Stimulated activated CD4-positive, alpha-beta T cell treated with anti-CD3 and anti-CD28 coated beads, TNF-alpha, amount 100 ng/mL, for 48 hours (primary cell): ENCODE results near the gene TFF1.

Source experiments
- DNase-seq, 3 donors: peaks; one replicate each; pipeline ENCODE4 v3.0.0-alpha.2; 2020; ENCODE audit warnings: low read depth in 3 of 3

Gene TFF1

DNA sequence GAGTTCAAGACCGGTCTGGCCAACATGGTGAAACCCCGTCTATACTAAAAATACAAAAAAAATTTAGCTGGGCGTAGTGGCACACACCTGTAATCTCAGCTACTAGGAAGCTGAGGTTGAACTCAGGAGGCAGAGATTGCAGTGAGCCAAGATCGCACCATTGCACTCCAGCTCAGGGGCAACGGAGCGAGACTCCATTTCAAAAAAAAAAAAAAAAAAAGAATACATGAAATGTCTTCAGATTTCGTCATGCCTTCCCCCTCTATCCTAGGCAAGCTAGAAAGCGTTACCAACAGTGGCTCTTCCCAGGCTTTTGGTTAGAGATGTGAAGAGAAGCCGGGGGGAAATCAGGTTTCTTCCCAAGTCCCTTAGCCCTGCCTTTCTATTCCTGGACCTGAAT lies 3.6 kb downstream of the TFF1 start:
- no peak for DNase-seq

DNA sequence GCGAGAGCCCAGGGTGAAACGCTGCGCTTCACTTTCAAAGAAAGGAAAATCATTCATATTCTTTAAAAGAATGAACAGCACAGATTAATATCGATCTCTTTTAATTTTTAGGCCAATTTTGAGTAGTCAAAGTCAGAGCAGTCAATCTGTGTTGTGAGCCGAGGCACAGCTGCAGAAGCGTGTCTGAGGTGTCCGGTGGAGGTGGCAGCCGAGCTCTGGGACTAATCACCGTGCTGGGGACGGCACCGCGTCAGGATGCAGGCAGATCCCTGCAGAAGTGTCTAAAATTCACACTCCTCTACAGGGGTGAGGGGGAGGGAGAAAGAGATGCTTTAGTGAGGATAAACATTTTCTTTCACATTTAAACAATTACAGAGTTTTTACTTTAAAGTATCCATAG lies 4.1 kb downstream of the TFF1 start:
- no peak for DNase-seq

DNA sequence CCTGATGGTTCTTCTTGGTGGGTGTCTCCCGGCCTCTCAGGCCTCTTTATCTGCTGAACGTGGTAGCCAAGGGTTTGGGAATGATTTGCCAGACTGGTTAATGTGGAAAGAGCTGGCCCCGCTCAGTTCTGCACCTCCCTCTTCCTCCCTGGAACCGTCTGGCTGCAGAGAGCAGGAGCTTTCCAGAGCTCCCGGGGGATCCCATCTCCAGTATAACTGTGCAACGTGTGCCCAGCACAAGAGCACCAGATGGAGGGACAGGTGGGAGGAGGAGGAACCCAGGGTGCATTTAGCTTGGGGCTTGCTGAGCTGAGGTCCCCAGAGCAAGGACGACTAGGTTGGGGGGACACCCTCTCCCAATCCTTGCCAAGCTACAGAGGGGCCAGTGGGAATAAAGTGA lies 5.0 kb downstream of the TFF1 start:
- DNase-seq = no peak

DNA sequence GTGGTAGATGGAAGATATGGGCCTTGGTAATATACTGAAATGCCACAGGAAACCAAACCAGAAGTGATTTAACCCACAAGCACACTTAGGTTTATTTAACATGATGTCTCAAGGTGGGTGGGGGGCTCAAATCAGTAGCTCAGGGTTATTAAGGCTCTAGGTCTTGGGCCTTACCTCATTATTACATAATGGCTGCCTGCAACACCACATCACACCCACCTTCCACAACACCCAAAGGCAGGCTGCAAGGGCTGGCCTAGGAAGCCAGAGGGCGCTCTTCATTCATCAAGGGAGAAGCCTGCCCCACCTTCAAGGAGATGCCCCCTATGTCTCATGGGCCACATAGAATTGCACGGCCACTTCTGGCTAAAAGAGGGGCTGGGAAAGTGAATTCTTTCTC lies 6.0 kb downstream of the TFF1 start:
- DNase-seq = no peak

DNA sequence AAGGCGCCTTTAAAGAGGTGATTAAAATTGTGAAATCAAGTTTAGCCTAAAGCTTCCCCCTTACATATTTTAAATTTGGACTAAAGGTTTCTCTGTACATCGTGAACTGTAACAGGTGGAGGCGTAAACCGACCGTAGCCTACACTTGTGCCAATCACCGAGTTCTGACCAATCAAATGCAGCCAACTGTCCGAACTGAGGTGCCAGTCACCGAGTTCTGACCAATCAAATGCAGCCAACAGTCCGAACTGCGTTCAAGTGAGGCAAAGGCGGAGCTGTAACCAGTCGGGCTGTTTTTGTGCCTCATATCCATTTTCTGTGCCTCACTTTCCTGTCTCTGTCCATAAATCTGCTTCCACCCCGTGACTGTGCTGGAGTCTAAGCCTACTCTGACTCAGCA lies 7.4 kb downstream of the TFF1 start:
- no peak for DNase-seq

DNA sequence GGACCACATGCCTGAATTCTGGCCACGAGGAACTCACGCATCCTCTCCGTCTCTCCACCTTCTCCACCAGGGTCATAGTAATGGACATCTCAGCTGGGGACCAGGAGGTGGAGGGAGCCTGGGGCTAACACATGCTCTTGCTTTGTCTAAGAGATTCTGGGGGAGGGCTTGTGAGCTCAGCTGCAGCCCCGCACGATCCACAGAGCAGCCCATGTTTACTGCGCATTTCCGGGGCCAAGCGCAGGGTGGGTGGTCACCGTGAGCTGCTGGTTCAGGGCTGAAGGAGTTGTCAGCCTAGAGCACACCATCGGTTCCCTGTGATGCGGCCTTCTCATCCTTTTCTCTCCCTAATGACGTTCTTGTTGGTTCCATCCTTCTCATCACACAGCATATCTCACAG lies 8.1 kb downstream of the TFF1 start:
- no peak for DNase-seq

DNA sequence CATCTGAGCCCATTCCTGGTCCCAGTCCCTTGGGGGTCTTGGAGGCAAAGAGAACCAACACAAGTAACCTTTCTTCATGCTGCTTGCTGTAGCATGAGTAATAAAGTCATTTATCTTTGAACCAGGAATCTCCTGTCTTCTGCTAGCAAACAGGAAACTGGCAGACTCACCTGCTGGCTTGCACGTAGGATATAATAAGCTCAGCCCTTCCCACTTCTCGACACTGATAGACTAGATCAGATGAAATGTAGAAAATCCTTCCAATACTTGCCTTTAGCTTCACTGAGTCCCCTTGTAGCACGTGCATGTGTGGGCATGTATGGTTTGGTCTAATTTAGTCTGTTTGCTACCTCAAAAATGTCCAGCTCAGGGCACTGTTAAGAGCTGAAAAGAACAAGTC lies 9.0 kb downstream of the TFF1 start:
- no peak for DNase-seq

DNA sequence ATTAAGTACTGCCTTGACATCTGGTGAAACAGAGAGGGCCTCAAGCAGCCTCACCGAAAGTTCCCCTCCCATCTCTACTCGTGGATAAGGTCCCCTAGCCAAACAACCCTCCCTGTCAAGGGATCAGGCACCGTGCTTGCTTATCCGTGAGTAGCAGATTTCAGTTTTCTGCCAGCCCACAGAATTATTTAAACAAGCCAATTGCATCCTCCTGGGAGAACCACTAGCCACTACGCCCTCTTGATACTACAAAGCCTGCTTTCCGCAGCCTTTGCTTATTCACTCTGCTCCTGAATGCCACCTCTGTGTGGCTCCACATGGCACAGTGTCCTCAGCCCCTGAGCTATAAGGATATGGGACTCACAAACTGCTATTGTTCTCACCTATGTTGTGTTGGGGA lies 9.7 kb downstream of the TFF1 start:
- DNase-seq = no peak

DNA sequence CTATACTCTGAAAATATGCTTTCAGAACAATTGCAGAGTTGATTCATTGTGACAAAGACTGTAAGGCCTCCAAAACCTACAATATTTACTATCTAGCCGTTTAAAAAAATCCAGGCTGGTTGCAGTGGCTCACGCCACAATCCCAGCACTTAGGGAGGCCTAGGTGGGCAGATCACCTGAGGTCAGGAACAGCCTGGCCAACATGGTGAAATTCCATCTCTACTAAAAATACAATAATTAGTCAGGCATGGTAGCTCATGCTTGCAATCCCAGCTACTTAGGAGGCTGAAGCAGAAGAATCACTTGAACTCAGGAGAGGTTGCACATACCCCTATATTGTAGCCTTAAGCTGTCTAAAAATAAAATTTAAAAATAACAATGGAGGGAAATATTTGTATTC lies 10.3 kb downstream of the TFF1 start:
- DNase-seq = no peak

DNA sequence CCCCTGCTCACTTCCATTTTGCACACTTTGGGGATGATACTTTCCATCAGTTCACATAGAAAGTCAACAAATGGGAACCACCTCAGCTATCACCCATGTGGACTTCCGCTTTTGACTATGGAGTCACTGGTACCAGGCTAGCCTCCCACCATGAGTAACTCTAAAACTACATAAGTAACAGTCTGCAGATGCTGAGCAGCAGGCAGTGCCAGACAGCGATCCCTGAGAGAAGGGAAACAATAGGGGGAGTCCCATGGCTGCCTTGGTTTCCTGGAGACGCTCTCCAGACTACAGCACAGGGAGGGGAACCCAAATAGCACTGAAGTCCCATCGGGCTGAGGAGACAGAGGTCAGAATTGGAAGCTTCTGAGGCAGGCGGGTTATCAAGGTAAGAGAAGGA lies 12.7 kb downstream of the TFF1 start:
- no peak for DNase-seq

DNA sequence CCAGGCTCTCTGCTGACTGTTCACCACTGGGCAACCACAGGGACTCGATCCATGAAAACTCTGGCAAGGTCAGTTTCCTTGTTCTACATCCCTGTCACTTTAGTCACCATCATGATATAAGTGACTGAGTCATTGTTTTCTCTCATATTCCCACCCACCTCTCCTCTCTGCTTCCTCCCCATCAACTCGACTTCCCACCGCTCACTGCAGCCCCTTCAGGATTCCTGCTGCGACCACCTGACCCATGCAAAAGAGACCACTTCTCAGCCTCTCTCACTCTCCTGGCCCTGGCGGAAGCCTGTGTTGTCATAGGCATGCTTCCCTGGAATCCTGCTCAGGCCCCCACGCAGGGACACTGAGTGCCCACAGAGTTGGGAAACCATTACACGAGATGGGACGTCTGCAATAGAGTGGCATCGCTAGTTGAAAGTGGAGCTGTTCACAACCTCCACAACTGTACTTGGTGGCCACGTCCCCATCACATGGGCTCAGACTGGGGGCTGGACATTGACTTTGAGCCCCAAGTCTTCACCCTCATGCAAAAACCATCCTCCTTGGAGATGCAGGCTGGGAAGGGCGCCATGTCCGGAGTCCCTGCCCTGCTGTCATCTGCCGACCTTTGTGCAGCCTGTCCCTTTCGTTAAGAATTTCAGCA lies 13.8 kb downstream of the TFF1 start:
- no peak for DNase-seq

DNA sequence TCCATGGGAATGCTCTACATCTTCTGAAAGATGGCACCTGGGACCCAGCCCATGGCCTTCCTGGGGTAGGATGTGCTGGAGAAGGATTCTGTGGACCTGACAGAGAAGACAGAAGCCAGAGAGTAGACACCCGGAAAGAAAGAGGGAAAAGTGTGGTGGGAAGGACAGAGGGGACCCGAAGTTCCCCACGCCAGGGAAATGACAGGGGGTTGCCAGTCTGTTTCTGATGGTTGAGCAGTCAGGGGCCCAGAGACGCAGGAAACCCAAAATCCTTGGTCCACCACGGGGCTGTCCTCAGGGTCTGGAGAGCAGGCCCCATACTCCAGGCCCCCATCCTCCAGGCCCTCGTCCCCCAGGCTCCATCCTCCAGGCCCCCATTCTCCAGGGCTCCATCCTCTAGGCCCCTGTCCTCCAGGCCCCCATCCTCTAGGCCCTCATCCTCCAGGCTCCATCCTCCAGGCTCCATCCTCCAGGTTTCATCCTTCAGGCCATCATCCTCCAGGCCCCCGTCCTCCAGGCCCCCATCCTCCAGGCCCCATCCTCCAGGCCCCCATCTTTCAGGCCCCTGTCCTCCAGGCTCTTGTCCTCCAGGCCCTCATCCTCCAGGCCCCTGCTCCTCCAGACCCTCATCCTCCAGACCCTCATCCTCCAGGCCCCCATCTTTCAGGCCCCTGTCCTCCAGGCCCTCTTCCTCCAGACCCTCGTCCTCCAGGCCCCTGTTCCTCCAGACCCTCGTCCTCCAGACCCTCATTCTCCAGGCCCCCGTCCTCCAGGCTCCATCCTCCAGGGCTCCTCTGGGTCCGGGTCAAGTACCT lies 14.5 kb downstream of the TFF1 start:
- no peak for DNase-seq

DNA sequence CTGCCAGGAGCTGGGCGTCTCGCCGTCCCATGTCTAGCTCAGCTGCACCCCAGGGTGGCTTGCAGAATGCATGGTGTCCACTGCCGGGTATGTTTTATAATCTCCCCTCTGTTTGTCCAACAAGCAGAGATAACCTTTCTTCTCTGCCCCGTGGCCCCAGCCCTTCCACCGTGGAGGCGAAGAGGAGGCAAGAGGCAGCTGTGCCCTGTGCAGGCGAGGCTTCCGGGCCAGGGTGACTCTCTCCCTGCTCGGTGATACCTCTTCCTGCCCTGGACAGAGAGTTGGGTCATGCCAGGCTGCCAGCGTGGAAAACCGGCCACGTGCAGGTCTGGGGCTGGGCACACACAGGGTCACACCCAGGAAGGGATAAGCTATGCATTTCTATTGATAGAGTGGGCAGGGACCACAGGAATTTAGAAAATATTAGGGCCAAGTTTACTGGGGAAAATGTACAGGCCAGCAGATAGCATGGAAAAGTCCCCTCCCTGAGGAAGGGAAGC lies 15.4 kb downstream of the TFF1 start, which contains the start of gene TFF2:
Gene TFF2 (minus strand): TSS at position 68 of the 500 bp plus-strand sequence. CDS start 37 bp downstream, at position 31.
- no peak for DNase-seq

DNA sequence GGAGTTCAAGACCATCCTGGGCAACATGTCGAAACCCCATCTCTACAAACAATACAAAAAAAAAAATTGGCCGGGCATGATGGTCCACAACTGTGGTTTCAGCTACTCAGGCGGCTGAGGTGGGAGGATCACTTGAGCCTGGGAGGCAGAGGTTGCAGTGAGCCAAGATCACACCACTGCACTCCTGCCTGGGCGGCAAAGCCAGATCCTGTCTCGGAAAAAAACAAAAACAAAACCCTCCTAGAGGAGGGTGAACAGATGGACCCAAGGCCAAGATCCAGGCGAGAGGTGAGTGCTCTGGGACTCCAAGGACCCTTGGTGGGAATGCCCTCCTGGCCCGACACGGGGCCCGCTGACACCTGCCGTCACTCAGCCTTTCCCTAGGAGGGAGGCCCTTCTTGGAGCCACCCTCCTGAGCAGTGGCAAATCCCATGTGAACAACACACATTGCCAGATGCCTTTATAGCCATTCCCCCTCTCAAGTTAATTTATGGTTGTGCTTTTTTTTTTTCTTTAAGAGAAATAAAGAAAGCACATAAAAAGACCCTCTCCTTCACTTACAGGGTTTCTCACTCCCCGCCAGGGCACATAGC lies 15.9 kb downstream of the TFF1 start:
- DNase-seq = no peak

DNA sequence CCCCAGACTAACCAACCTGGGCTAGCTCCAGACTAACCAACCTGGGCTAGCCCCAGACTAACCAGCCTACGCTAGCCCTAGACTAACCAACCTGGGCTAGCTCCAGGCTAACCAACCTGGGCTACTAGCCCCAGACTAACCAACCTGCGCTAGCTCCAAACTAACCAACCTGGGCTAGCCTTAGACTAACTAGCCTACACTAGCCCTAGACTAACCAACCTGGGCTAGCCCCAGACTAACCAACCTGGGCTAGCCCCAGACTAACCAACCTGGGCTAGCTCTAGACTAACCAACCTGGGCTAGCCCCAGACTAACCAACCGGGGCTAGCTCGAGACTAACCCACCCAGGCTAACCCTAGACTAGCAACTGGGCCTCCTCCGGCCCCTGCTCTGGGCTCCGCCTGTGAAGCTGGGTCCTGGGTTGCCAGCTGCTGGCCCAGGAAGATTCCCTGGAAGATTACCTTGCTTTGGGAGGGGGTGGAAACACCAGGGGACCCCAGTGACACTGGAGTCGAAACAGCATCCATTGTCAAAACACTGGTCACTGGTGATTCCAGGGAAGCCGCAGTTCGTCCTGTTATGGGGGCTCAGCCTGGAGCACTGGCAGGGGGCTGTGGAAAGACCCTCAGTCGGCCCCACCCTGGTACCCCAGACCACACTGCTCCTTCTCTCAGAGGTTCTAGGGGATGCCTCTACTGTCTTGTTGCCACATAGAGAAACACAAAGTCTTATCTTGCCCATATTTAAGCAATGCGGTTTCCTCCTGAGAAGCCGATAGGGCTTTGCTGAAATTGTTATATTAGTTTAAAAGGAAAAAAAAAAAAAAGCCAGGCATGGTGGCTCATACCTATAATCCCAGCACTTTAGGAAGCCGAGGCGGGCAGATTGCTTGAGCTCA lies 16.7 kb downstream of the TFF1 start:
- DNase-seq = no peak

DNA sequence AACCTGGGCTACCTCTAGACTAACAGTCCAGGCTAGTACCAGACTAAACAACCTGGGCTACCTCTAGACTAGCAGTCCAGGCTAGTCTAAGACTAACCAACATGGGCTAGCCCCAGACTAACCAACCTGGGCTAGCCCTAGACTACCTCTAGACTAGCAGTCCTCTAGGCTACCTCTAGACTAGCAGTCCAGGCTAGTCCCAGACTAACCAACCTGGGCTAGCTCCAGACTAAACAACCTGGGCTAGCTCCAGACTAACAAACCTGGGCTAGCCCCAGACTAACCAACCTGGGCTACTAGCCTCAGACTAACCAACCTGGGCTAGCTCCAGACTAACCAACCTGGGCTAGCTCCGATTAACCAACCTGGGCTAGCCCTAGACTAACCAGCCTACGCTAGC lies 17.6 kb downstream of the TFF1 start:
- no peak for DNase-seq

DNA sequence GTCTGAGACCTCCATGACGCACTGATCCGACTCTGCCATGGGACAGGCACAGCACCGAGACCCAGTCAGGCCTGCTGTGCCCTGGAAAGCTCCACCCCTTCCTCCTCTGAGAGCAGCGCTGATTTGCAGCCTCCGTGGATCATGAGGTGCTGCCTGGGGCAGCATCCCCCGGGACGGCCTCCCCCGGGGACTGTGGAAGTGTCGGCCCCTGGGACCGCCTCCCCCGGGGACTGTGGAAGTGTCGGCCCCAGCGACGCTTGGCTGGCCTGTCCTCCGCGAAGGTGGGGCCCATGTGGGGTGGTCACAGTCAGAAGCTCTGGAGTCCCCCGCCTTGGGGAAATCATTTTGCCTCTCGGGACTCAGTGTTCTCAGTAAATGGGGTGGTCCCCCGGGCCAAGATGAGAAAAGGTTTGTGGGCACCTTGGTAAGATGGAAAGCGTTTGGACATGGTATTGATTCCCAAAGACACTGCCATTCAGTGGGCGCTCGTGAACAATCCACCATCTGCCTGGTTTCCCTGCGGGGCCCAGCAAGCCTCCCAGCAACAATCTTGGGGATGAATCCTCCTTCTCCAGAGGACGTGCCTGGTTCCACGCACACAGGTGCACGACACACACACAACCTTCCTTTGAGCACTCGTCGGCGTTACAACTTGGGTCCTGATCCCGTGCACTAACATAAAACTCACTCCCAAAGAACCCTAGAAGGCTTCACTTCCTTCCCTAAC lies 18.6 kb downstream of the TFF1 start:
- DNase-seq = no peak

DNA sequence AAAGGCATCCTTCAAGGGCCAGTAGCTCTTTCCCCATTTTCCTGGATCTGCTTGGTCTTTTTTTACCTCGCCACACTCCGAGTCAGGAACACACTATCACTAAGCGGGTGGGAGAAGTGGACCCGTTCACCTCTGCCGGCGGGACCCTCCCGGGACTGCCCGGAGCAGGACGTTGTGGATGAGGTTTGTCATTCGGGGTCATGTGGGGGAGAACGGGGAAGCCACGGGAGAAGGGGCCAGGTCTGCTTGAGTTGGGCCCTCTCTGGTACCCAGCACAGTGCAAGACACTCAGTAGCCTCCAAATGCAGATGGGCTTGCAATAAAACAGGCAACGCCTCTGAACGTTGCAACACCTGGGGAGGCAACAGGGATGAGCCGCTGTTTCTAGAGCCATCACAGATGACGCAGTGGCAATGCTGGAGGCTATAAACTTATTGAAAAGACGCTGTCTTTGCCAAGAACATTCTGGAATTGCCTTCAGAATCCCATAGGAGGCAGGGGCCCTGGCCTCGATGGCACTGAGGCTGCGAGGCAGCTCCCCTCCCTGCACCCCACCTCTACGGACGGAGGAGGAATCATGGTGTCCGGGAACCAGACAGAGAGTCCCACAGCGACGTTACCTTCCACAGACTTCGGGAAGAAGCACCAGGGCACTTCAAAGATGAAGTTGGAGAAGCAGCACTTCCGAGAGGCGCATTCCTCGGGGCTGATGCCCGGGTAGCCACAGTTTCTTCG lies 19.3 kb downstream of the TFF1 start:
- no peak for DNase-seq

DNA sequence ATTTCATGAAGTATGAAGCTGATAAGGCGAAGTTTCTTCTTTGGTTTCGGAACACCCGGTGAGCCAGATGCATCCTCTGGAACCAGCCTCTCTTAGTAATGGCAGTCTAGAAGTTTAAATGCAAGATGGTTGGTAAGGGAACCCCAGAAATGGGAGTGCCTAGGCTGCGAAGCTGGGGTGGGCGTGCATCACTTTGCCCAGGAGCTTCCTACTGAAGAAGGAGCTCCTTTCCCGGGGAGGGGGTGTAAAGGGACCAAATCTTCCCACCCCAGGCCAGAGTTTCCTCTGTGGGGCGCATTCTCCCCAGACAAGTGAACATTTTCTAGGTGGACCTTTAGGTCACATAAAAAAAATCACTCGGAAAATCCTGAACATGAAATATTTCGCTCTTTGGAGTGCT lies 19.9 kb downstream of the TFF1 start:
- no peak for DNase-seq

DNA sequence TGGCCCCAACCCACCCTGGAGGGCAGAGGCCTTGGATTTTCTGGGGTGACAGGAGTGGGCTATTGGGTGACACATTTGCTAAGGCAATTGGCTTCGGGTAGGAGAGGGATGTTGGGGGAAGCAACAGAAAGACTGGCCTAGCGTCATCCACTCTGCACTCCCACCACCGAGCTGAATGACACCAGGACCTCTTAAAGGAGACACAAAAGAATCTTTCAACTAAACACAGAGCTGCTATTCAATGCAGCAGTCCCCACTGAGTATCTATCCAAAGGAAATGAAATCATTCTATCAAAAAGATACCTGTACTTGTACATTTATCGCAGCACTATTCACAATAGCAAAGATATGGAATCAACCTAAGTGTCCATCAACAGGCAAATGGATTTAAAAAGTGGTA lies 21.7 kb downstream of the TFF1 start:
- DNase-seq = no peak
